NCI-H128 (cell line): ENCODE results near the gene KLHL24.
"Not testable (repeated sequence)": the region's sequence is repeated elsewhere in the genome, so short reads cannot be mapped to it uniquely, and the experiment has no call there.

Source experiments
- DNase-seq: peaks from one replicate; lab custom pipeline; 2025; ENCODE audit not compliant: unreplicated experiment; lab: John Stamatoyannopoulos, UW

KLHL24 gene

DNA sequence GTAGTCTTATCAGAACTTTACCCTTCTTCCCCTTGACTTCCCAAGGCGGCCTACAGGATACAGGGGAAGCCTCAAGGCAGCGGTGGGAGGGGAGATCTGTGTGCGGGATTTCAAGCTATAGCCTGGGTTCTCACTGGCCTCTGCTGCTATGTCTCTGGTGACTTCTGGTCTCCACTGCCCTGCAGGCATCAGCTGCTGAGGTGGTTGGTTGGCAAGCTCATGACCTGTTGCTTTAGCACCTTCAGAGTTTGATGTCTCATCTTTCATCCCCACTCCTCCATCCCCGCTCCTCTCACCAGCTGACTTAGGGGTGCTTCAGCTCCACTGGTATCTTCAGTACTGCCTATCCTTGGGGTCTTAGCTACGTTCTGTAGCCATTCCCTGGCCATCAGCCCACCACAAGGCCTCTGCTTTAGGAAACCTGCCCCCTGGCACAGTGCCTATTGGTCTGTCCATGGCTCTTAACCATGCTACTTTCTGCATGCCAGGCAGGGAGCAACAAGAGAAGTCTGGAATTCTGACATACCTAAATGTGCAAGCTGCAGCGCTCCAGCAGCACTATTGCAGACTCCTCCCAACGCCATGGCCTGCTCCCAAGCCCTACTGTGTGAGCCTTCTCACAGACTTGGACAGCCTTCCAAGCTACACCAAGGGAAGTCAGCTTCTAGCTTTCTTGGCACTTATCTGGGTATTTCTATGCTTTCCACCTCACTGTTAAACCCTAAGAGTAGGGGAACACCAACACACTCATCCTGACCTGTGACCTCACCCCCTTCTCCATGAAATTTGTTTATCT is 60.3 kb downstream of the KLHL24 start:
- DNase-seq, result no peak

- no peak for DNase-seq
Observed at GRCh38 chr3:183697123-183697609, 61.7 kb downstream of the KLHL24 start.

DNA sequence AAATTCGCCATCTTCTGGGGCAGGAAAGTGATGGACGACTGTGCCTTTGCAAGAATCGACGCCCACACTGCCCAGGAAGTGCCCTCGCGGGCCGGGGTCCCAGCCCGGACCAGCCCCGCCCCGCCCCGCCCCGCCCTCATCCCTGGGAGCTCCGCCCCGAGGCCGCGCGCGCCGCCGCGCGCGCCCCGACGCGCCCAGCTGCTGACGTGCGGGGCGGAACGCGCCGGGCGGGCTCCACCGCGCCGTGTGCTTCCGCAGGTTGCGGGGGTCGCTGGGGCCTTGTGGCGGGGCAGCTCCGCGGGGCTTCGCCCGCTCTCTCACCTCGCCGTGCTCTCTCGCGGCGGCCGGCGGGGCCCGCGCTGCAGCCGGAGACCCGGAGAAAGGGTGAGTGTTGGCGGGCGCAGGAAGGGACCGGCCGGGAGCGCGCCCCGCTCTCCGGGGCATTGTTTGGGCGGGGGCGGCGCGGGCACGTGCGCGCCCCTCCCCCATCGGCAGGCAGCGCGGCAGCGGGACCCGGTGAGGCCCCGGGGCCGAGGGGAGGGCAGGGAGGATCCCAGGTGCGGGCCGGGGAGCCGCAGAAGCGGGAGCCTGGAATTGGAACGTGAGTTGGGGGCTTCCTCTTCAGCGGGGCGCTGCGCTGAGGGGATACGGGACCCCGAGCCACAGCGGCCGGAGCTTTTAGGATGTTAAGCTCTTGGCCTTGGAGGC is 62.3 kb downstream of the KLHL24 start, which contains the start of gene YEATS2:
TSS of gene YEATS2 (plus strand) at position 188 of the 708 bp plus-strand sequence. CDS start 17,366 bp downstream, outside the sequence.
- no peak for DNase-seq

DNA sequence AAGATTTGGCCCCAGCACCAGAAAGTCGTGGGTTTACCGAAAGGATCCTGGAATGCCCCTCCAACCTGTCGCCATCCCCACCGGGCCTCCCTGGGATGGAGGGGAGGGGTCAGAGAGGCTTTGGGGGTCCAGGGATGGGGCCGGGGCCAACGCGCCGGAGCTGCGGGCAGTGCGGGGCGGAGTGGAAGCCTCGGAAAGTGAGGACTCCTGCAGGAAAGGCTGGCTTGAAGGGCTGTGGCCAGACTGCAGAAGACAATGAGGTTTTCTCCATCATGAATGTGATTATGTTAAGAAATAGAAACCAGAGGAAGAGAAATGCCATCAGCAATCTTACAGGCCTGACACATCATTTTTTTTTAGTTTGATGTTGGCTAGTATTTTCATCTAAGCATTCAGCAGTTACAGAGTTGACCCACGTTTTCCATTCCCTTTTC is 62.9 kb downstream of the KLHL24 start:
- DNase-seq, result no peak

DNA sequence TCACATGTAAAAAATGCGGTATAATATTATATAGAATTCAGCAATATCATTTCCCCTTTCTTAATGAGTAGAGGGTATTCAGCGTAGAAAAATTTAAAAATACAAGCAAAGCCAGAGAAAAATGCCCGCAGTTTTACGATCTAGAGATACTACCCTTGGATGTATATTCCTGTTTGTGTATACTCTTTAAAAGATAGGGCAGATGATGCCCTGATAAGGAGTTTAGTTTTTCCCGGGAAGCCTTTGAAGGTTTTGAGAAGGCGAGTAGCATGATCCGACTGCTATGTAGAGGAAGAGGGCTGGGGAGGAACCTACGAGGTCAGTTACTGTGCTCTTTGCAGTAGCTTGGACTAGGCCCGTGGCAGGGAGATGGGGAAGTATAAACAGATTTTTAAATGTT is 63.3 kb downstream of the KLHL24 start:
- DNase-seq, result no peak

GRCh38 chr3:183699238-183699947 is 64.0 kb downstream of the KLHL24 start:
- no peak for DNase-seq

- no peak for DNase-seq
Observed at GRCh38 chr3:183701744-183702143, 66.3 kb downstream of the KLHL24 start.

DNA sequence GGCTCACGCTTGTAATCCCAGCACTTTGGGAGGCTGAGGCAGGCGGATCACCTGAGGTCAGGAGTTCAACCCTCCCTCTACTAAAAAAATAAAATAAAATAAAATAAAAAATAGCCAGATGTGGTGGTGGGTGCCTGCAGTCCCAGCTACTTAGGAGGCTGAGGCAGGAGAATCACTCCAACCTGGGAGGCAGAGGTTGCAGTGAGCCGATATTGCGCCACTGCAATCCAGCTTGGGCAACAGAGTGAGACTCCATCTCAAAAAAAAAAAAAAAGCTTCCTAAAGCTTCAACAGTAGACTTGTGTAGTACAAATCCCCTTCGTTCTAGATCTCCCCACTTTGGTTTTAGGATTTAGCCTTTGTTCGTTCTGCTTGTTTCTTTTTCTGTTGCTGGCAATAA is 68.5 kb downstream of the KLHL24 start:
- DNase-seq, result not testable (repeated sequence)

- DNase-seq, result no peak
Observed at GRCh38 chr3:183710231-183710630, 74.8 kb downstream of the KLHL24 start.

DNA sequence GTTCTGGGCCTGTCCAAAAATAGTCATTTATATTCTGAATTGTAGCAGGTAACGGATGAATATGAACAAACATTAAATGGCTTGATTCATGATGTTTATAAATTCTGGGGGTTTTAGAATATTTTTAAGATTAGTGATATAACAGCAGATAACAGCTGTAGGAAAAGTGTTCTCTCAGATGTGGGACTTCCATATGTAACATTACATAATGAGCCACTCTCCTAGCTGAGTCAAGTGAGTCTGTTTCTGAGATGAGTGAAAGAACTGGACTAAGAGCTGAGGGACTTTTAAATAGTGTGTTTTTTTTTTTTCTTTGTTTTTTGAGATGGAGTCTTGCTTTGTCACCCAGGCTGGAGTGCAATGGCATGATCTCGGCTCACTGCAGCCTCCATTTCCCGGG is 76.1 kb downstream of the KLHL24 start:
- DNase-seq, result no peak

GRCh38 chr3:183714622-183715021 is 79.2 kb downstream of the KLHL24 start:
- DNase-seq, result no peak

- DNase-seq, result no peak
Observed at GRCh38 chr3:183718012-183718411, 82.6 kb downstream of the KLHL24 start.

- DNase-seq, result no peak
Observed at GRCh38 chr3:183725387-183725786, 90.0 kb downstream of the KLHL24 start.

DNA sequence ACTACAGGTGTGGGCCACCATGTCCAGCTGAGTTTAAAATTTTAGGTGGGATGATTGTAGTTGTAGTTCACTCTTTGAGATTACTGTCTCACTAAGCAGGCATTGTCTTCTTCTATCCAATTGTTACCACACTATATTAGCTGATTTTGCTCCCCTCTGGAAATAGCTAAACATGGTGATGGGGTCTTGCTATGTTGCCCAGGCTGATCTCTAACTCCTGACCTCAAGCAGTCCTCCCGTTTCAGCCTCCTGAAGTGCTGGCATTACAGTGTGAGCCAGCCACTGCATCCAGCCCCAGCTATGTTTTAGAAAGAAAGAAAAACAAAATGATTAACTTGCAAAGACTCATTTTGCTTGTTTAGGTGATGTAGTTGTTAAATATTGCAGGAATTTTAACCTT is 92.8 kb downstream of the KLHL24 start:
- no peak for DNase-seq

DNA sequence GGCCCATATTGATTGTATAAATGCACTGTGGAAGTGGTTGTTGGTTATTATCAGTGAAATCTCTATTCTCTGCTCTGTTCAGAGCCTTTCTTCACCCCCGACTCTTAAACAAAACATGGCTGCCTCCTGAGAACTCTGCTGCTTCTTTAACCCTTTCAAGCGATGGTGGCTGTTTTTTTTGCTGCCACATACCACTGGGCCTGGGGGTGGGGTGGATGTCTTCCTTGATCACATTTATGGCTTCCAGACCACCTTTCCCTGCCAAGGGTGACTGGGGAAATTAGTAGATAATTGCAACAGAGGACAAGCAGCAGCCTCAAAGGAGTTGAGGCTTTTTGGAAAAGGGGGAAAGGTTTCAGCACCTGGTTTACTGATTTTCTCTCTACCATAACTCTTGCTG is 94.9 kb downstream of the KLHL24 start:
- DNase-seq, result no peak

- DNase-seq, result no peak
Observed at GRCh38 chr3:183731611-183732010, 96.2 kb downstream of the KLHL24 start.

DNA sequence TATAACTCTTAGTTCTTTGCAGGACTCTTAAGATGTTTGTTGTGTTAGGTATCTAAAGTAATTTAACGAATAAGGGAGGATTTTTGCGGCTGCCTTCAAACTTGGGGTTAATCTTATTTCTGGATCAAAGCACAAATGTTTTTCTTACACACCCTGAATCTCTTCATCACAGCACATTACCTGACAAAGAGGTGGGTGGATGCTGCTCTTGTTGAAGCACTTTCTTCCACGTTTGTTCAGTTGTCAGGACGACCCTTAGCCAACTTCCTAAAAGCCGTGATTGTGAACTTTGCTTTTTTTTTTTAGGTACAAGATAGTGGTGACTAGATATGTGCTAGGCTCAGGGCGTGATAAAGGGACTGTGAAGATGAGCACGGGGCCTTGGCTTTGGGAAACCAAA is 98.1 kb downstream of the KLHL24 start:
- no peak for DNase-seq
